ENCODE data around the gene SMIM38.

DNA sequence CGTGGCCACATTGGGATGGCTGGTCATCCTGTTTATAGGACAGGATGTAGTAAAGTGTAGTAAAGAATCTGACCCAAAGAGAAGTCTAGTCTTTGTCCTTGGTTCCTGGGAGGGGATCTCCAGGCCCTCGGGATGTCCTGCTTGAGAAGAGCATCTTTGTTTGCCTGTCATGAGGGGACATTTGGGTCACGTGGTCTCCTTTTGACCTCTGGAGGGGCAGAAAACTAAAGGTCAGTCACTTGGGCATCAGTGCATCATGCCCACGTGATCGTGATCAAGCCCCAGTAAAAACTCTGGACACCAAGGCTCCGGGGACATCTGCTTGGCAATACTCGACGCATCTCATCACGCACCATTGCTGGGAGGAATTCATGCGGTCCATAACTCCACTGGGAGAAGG is 9.1 kb downstream of the SMIM38 start:
- TF ChIP-seq EP300 (IDR thresholded peaks at IDR 0.05; ENCODE audit: low read depth) = no peak
- TF ChIP-seq, protein P1, sequence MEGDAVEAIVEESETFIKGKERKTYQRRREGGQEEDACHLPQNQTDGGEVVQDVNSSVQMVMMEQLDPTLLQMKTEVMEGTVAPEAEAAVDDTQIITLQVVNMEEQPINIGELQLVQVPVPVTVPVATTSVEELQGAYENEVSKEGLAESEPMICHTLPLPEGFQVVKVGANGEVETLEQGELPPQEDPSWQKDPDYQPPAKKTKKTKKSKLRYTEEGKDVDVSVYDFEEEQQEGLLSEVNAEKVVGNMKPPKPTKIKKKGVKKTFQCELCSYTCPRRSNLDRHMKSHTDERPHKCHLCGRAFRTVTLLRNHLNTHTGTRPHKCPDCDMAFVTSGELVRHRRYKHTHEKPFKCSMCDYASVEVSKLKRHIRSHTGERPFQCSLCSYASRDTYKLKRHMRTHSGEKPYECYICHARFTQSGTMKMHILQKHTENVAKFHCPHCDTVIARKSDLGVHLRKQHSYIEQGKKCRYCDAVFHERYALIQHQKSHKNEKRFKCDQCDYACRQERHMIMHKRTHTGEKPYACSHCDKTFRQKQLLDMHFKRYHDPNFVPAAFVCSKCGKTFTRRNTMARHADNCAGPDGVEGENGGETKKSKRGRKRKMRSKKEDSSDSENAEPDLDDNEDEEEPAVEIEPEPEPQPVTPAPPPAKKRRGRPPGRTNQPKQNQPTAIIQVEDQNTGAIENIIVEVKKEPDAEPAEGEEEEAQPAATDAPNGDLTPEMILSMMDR (IDR thresholded peaks at IDR 0.05) = no peak
- TF ChIP-seq POLR2A (IDR thresholded peaks at IDR 0.05) = no peak
